Brain microvascular endothelial cell (primary cell): ENCODE results near the gene GSK3B.

ENCODE experiments used
- DNase-seq: peaks from one replicate; pipeline ENCODE4 v3.0.0-alpha.2; 2020
- H3K27ac ChIP-seq: fragments of 250-450 bp; sonication (Bioruptor Pico); 2 replicates; pipeline ENCODE4 v1.5.1; 2020; ENCODE audit warnings: mild to moderate bottlenecking, moderate library complexity
- H3K27me3 ChIP-seq: fragments of 250-450 bp; sonication (Bioruptor Pico); replicated peaks from 2 replicates; pipeline ENCODE4 v1.5.1; 2020; ENCODE audit warnings: mild to moderate bottlenecking
- H3K36me3 ChIP-seq: fragments of 250-450 bp; sonication (Bioruptor Pico); replicated peaks from 2 replicates; pipeline ENCODE4 v1.5.1; 2020; ENCODE audit warnings: mild to moderate bottlenecking
- H3K4me3 ChIP-seq: 2 replicates; pipeline ENCODE4 v1.5.1; 2011; ENCODE audit warnings: low read depth, mild to moderate bottlenecking, control low read depth, low read length, moderate library complexity
- in situ Hi-C: cut with HindIII; loops from 2 replicates; pipeline ENCODE4 v1.10.0; 2017; ENCODE audit warnings: low sequenced_read_pairs, low pct_ligation_motif_present
- TF ChIP-seq, protein P1 (sequence below): IDR thresholded peaks from 2 replicates; pipeline ENCODE4 v1.5.1; 2011; ENCODE audit warnings: low read depth, mild to moderate bottlenecking, moderate library complexity, low read length, control low read depth, inconsistent platforms; ENCODE audit errors: missing control alignments

The GSK3B gene

GRCh38 chr3:119974656-119975055 is 119.6 kb downstream of the GSK3B start:
- H3K27ac ChIP-seq: no peak overlapping the region
- DNase-seq: no peak
- no peaks in the 10 kb centered on the region for H3K36me3 ChIP-seq
- in situ Hi-C loops: no loop called here
- no peak overlapping the region for H3K4me3 ChIP-seq
- TF ChIP-seq, protein P1, sequence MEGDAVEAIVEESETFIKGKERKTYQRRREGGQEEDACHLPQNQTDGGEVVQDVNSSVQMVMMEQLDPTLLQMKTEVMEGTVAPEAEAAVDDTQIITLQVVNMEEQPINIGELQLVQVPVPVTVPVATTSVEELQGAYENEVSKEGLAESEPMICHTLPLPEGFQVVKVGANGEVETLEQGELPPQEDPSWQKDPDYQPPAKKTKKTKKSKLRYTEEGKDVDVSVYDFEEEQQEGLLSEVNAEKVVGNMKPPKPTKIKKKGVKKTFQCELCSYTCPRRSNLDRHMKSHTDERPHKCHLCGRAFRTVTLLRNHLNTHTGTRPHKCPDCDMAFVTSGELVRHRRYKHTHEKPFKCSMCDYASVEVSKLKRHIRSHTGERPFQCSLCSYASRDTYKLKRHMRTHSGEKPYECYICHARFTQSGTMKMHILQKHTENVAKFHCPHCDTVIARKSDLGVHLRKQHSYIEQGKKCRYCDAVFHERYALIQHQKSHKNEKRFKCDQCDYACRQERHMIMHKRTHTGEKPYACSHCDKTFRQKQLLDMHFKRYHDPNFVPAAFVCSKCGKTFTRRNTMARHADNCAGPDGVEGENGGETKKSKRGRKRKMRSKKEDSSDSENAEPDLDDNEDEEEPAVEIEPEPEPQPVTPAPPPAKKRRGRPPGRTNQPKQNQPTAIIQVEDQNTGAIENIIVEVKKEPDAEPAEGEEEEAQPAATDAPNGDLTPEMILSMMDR: no peak
- no peaks in the 10 kb centered on the region for H3K27me3 ChIP-seq

GRCh38 chr3:119973018-119973646 is 121.1 kb downstream of the GSK3B start:
- in situ Hi-C loops: no loop called here
- H3K27ac ChIP-seq: no peak overlapping the region
- TF ChIP-seq, protein P1: no peak

DNA sequence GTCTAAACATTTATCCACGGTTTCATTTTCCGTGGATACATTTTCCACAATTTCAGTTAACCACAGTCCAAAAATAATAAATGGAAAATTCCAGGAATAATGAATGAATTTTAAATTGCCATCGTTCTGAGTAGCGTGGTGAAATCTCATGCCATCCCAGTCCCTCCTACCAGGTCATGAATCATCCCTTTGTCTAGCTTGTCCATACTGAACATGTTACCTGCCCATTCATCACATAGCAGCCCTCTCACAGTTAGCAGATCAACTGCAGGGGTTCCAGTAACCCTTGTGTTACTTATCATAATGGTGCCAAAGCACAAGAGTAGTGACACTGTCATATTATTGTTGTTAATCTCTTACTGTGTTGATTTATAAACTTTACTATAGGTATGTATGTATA is 124.5 kb downstream of the GSK3B start:
- Histone ChIP-seq H3K27me3 (no peaks in the 10 kb centered on the region), H3K27ac (no peak overlapping the region), H3K4me3 (no peak overlapping the region), H3K36me3 (no peaks in the 10 kb centered on the region)
- DNase-seq: no peak
- in situ Hi-C loops: no loop called here
- TF ChIP-seq, protein P1: no peak

More at GRCh38 chr3:119973018-119973646, 121.1 kb downstream of the GSK3B start:
- DNase-seq: no peak
- H3K36me3 ChIP-seq: no peaks in the 10 kb centered on the region
- no peak overlapping the region for H3K4me3 ChIP-seq
- H3K27me3 ChIP-seq: no peaks in the 10 kb centered on the region

DNA sequence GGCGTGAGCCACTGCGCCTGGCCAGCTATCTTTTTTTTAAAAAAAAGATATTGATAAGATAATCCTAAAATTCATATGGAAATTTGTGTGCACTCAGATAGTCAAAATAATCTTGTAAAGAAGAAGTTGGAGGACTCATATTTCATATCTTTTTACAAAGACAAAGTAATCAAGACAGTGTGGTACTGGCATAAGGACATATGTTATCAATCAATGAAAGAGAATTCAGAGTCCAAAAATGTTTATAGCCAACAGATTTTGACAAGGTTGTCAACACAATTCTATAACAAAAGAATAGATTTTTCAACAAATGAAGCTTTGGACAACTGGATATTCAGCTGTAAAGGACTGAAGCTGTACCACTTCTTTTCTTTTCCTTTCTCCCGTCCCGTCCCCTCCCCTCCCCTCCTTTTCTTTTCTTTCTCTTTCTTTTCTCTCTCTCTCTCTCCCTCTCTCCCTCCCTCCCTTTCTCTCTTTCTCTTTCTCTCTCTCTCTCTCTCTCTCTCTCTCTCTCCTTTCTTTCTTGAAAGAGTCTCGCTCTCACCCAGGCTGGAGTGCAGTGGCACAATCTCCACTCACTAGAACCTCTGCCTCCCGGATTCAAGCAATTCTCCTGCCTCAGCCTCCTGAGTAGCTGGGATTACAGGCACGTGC is 126.8 kb downstream of the GSK3B start:
- in situ Hi-C loops: no loop called here
- Histone ChIP-seq H3K4me3 (no peak overlapping the region), H3K36me3 (no peaks in the 10 kb centered on the region), H3K27ac (no peak overlapping the region), H3K27me3 (no peaks in the 10 kb centered on the region)
- TF ChIP-seq, protein P1: no peak
- no peak for DNase-seq

DNA sequence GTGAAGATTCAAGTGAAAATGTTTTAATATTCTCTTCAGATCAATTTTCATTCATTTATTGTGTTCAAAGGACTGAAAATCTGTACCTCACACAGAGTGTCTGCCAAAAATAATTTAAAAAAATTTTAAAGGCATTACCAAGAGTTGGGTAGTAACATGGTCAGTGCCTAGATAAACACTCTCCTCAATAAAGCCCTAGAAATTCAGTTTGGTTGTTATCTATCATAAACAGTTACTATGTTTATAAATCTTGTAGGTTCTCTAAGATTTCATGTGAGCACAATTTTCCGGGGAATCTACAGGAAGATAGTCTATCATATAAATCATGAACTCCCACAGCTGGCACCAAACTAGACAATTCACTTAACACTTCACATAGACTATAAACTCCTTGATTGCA is 128.6 kb downstream of the GSK3B start:
- Histone ChIP-seq H3K27me3 (no peaks in the 10 kb centered on the region), H3K27ac (no peak overlapping the region), H3K36me3 (no peaks in the 10 kb centered on the region), H3K4me3 (no peak overlapping the region)
- DNase-seq: no peak
- in situ Hi-C loops: no loop called here
- TF ChIP-seq, protein P1: no peak
